SK-N-SH (cell line): ENCODE results near the gene TEAD1.

Experiments used
- EZH2phosphoT487 ChIP-seq: fragments of 200-600 bp; sonication (generic); IDR thresholded peaks from 2 replicates; pipeline ENCODE4 v1.6.1; 2017; ENCODE audit warnings: low read depth, mixed run types, mild to moderate bottlenecking, antibody characterized with exemption, moderate library complexity, borderline replicate concordance
- FOXM1 ChIP-seq: IDR thresholded peaks from 2 replicates; pipeline ENCODE4 v1.4.0; 2012; ENCODE audit warnings: low read depth, mild to moderate bottlenecking
- GATA2 ChIP-seq: sonication (generic); formaldehyde crosslinking; IDR thresholded peaks from 2 replicates; pipeline ENCODE4 v1.5.0; 2020; ENCODE audit warnings: mild to moderate bottlenecking, missing genetic modification reagents
- MXI1 ChIP-seq: IDR thresholded peaks from 2 replicates; pipeline ENCODE4 v1.6.1; 2012; ENCODE audit warnings: mild to moderate bottlenecking, low read depth, low read length, improper control_type of control experiment
- SIN3A ChIP-seq: IDR thresholded peaks from 2 replicates; pipeline ENCODE4 v1.6.1; 2012; ENCODE audit warnings: low read depth, mild to moderate bottlenecking, low read length, moderate library complexity, borderline replicate concordance
- TCF12 ChIP-seq: IDR thresholded peaks from 2 replicates; pipeline ENCODE4 v1.4.0; 2012
- TEAD4 ChIP-seq: IDR thresholded peaks from 2 replicates; pipeline ENCODE4 v1.4.0; 2012; ENCODE audit warnings: mild to moderate bottlenecking, borderline replicate concordance; ENCODE audit not compliant: insufficient read depth
- YY1 ChIP-seq: IDR thresholded peaks from 2 replicates; pipeline ENCODE4 v1.4.0; 2012; ENCODE audit warnings: low read depth, mild to moderate bottlenecking
- TF ChIP-seq, protein P1 (sequence below): fragments of 200-600 bp; sonication (generic); IDR thresholded peaks from 2 replicates; pipeline ENCODE4 v1.6.1; 2017; ENCODE audit warnings: antibody characterized with exemption, mild to moderate bottlenecking, moderate library complexity
- TF ChIP-seq, protein P2 (sequence below): IDR thresholded peaks from 2 replicates; pipeline ENCODE4; 2012

DNA sequence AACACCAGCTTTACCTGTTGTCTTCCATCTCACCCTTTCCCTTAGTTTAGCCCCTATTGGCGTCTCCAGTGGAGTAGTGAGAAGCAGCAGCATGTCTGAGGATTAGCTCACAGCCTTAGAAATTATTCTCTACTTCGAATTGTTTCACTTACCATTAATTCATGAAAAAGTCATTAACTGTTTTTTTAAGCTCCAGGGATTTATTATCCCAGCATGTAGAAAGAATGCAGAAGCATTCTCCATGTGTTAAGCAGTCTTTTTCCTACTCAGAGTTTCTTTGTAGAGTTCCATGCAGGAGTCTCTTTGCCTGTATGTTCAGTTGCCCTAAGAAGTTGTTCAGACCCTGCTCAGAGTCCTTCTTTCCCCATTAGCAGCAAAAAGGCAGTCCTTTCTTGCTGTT is 197.0 kb downstream of the TEAD1 start:
- TF ChIP-seq, protein P1, sequence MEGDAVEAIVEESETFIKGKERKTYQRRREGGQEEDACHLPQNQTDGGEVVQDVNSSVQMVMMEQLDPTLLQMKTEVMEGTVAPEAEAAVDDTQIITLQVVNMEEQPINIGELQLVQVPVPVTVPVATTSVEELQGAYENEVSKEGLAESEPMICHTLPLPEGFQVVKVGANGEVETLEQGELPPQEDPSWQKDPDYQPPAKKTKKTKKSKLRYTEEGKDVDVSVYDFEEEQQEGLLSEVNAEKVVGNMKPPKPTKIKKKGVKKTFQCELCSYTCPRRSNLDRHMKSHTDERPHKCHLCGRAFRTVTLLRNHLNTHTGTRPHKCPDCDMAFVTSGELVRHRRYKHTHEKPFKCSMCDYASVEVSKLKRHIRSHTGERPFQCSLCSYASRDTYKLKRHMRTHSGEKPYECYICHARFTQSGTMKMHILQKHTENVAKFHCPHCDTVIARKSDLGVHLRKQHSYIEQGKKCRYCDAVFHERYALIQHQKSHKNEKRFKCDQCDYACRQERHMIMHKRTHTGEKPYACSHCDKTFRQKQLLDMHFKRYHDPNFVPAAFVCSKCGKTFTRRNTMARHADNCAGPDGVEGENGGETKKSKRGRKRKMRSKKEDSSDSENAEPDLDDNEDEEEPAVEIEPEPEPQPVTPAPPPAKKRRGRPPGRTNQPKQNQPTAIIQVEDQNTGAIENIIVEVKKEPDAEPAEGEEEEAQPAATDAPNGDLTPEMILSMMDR: no peak
- TF ChIP-seq YY1 (no peak), GATA2 (CRISPR knock-in tag) (no peak), SIN3A (no peak), MXI1 (no peak), TEAD4 (no peak), FOXM1 (no peak), TCF12 (no peak), EZH2phosphoT487 (no peak)
- TF ChIP-seq, protein P2, sequence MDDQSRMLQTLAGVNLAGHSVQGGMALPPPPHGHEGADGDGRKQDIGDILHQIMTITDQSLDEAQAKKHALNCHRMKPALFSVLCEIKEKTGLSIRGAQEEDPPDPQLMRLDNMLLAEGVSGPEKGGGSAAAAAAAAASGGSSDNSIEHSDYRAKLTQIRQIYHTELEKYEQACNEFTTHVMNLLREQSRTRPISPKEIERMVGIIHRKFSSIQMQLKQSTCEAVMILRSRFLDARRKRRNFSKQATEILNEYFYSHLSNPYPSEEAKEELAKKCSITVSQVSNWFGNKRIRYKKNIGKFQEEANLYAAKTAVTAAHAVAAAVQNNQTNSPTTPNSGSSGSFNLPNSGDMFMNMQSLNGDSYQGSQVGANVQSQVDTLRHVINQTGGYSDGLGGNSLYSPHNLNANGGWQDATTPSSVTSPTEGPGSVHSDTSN: no peak
